OCI-LY7 (cell line): Measurements from ENCODE around the gene LRRC74B.

ENCODE experiments used
- CTCF ChIP-seq: fragments of 200-600 bp; sonication (generic); conservative IDR thresholded peaks from 2 replicates; pipeline ENCODE4 v1.5.1; 2014; ENCODE audit warnings: mild to moderate bottlenecking, antibody characterized with exemption, low read length, moderate library complexity, mixed read lengths
- EZH2phosphoT487 ChIP-seq: fragments of 200-600 bp; sonication (generic); IDR thresholded peaks from 2 replicates; pipeline ENCODE4 v1.6.1; 2018; ENCODE audit warnings: low read depth, borderline replicate concordance, mild to moderate bottlenecking, mixed run types, antibody characterized with exemption, low read length, moderate library complexity, mixed read lengths

DNA sequence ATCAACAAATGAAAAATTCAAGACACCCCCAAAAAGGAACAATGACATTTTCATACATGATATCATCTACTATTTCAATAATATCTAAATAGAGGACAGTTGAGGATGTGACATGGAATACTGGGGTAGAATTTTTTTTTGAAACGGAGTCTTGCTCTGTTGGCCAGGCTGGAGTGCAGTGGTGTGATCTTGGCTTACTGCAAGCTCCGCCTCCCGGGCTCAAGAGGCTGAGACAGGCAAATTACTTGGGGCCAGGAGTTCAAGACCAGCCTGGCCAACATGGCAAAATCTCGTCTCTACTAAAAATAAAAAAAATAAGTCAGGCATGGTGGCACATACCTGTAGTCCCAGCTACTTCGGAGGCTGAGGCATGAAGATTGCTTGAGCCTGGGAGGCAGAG is 41.4 kb downstream of the LRRC74B start:
- TF ChIP-seq CTCF, result no peak
- TF ChIP-seq EZH2phosphoT487, result no peak
